Endodermal cell (in vitro differentiated cells): ENCODE data around the gene NKD1. TPM values are rescaled to one million over a fixed set of nuclear protein-coding genes. Genes with fewer than 3 reads are reported as not detected.

ENCODE experiments used
- DNase-seq: peaks from one replicate; pipeline ENCODE4 v3.0.0-alpha.2; 2017
- H3K27ac ChIP-seq: 2 replicates; pipeline ENCODE4 v1.5.1; 2013; ENCODE audit warnings: mild to moderate bottlenecking, low read depth, low read length, moderate library complexity
- H3K27me3 ChIP-seq: 2 replicates; pipeline ENCODE4 v1.6.1; 2013; ENCODE audit warnings: mild to moderate bottlenecking, low read length, moderate library complexity; ENCODE audit not compliant: insufficient read depth, control insufficient read depth, poor library complexity, severe bottlenecking
- H3K36me3 ChIP-seq: 2 replicates; pipeline ENCODE4 v1.7.0; 2013; ENCODE audit warnings: mild to moderate bottlenecking, low read length, moderate library complexity; ENCODE audit not compliant: control insufficient read depth, insufficient read depth
- H3K4me1 ChIP-seq: one replicate; pipeline ENCODE4 v1.7.0; 2013; ENCODE audit warnings: low read length; ENCODE audit not compliant: control insufficient read depth, insufficient read depth
- H3K4me3 ChIP-seq: 2 replicates; pipeline ENCODE4 v1.5.1; 2013; ENCODE audit warnings: mild to moderate bottlenecking, low read length, moderate library complexity
- H3K9ac ChIP-seq: 2 replicates; pipeline ENCODE4 v1.6.1; 2013; ENCODE audit warnings: mild to moderate bottlenecking, low read length, moderate library complexity; ENCODE audit not compliant: poor library complexity, severe bottlenecking; ENCODE audit errors: extremely low read depth
- H3K9me3 ChIP-seq: 2 replicates; pipeline ENCODE4 v1.6.1; 2013; ENCODE audit warnings: mild to moderate bottlenecking, low read length, moderate library complexity; ENCODE audit not compliant: control insufficient read depth
- H3K27ac Mint-ChIP-seq: 2 replicates; pipeline ENCODE4 v1.8.0; 2020; ENCODE audit warnings: mixed read lengths
- H3K27me3 Mint-ChIP-seq: 2 replicates; pipeline ENCODE4 v1.8.0; 2021; ENCODE audit warnings: mild to moderate bottlenecking, mixed read lengths; ENCODE audit not compliant: insufficient read depth
- H3K36me3 Mint-ChIP-seq: 2 replicates; pipeline ENCODE4 v1.8.0; 2020; ENCODE audit warnings: low read depth, mixed read lengths
- H3K4me1 Mint-ChIP-seq: 2 replicates; pipeline ENCODE4 v1.8.0; 2020; ENCODE audit warnings: mixed read lengths
- H3K4me3 Mint-ChIP-seq: 2 replicates; pipeline ENCODE4 v1.8.0; 2020; ENCODE audit warnings: mild to moderate bottlenecking, moderate library complexity, mixed read lengths
- H3K9me3 Mint-ChIP-seq: 2 replicates; pipeline ENCODE4 v1.8.0; 2020; ENCODE audit warnings: mild to moderate bottlenecking, mixed read lengths
- CTCF ChIP-seq: fragments of 200-600 bp; sonication (generic); conservative IDR thresholded peaks from 2 replicates; pipeline ENCODE4 v1.5.0; 2021; ENCODE audit warnings: antibody characterized with exemption, mild to moderate bottlenecking
- WGBS, 2 experiments: methylation state at CpG; one replicate each; pipeline versions ENCODE4 v1.1.5 to v1.1.7; 2013; ENCODE audit warnings: missing lambda C conversion rate in 2 of 2, mixed read lengths in 1 of 2; ENCODE audit not compliant: insufficient coverage in 1 of 2, insufficient read length in 1 of 2; 5-methylcytosine and 5-hydroxymethylcytosine counted together
- total RNA-seq, 2 donors: library from RNA; stranded (reverse); fragmentation: NEBNext Ultra II Directional in 1 of 2; extraction: Animal tissue kit (Norgen Biotek cat#: 25700) in 1 of 2; gene quantifications; 2 replicates in 1 of 2; 3 replicates in 1 of 2; pipeline ENCODE4 v1.2.1, GENCODE V29; 2021

Gene NKD1
- total RNA-seq, 2 donors from 2014 or later = 7.0 to 9.5 TPM

GRCh38 chr16:50604610-50605009 is 56.4 kb downstream of the NKD1 start:
- Mint-ChIP-seq H3K9me3 (no peaks in the 10 kb centered on the region), H3K4me3 (no peak overlapping the region), H3K27me3 (no peaks in the 10 kb centered on the region), H3K4me1 (no peaks in the 10 kb centered on the region), H3K36me3 (no peaks in the 10 kb centered on the region), H3K27ac (no peak overlapping the region)
- H3K4me3 ChIP-seq = no peak overlapping the region
- H3K9ac ChIP-seq = no peak overlapping the region
- DNase-seq = no peak
- H3K36me3 ChIP-seq = no peaks in the 10 kb centered on the region
- WGBS, 2 experiments = 93 to 100% methylated on average over 1 to 4 of the region's 4 CpGs
- no peak overlapping the region for H3K27ac ChIP-seq
- no peak for TF ChIP-seq CTCF
- H3K9me3 ChIP-seq = no peaks in the 10 kb centered on the region
- H3K27me3 ChIP-seq = no peaks in the 10 kb centered on the region
- no peaks in the 10 kb centered on the region for H3K4me1 ChIP-seq

- H3K36me3 Mint-ChIP-seq = no peaks in the 10 kb centered on the region
- no peaks in the 10 kb centered on the region for H3K27me3 ChIP-seq
Observed at GRCh38 chr16:50605733-50606430, 57.7 kb downstream of the NKD1 start.

GRCh38 chr16:50606431-50607050 is 58.3 kb downstream of the NKD1 start:
- H3K4me1 ChIP-seq = no peaks in the 10 kb centered on the region
- no peak for TF ChIP-seq CTCF
- H3K9me3 ChIP-seq = no peaks in the 10 kb centered on the region
- no peaks in the 10 kb centered on the region for H3K27me3 Mint-ChIP-seq
- H3K27ac Mint-ChIP-seq = no peak overlapping the region
- 90 to 96% methylated on average over 14 to 17 of the region's 17 CpGs for WGBS, 2 experiments
- no peaks in the 10 kb centered on the region for H3K36me3 Mint-ChIP-seq
- H3K4me1 Mint-ChIP-seq = peaks cover 8% of the 10 kb centered on the region
- no peak overlapping the region for H3K9ac ChIP-seq
- no peak overlapping the region for H3K4me3 ChIP-seq
- no peak overlapping the region for H3K4me3 Mint-ChIP-seq
- no peaks in the 10 kb centered on the region for H3K27me3 ChIP-seq
- no peak for DNase-seq
- H3K9me3 Mint-ChIP-seq = no peaks in the 10 kb centered on the region
- H3K27ac ChIP-seq = peak overlapping the region; percentile 24
- no peaks in the 10 kb centered on the region for H3K36me3 ChIP-seq

More at GRCh38 chr16:50605733-50606430, 57.7 kb downstream of the NKD1 start:
- H3K4me1 Mint-ChIP-seq = peaks cover 6% of the 10 kb centered on the region
- TF ChIP-seq CTCF = no peak
- no peak for DNase-seq
- Histone ChIP-seq H3K4me1 (no peaks in the 10 kb centered on the region), H3K4me3 (no peak overlapping the region), H3K9me3 (no peaks in the 10 kb centered on the region), H3K27ac (no peak overlapping the region), H3K36me3 (no peaks in the 10 kb centered on the region), H3K9ac (no peak overlapping the region)
- H3K9me3 Mint-ChIP-seq = no peaks in the 10 kb centered on the region
- no peak overlapping the region for H3K4me3 Mint-ChIP-seq
- H3K27ac Mint-ChIP-seq = no peak overlapping the region
- H3K27me3 Mint-ChIP-seq = no peaks in the 10 kb centered on the region
- WGBS, 2 experiments = 93 to 95% methylated on average over 13 to 19 of the region's 19 CpGs
